Astrocyte (in vitro differentiated cells and primary cell): ENCODE measurements around the gene CYBRD1. TPM values are rescaled to one million over a fixed set of nuclear protein-coding genes. Genes with fewer than 3 reads are reported as not detected.
A peak's percentile ranks its signal among the peaks of the same experiment; 100 is the strongest.
"Not testable (repeated sequence)": the region's sequence is repeated elsewhere in the genome, so short reads cannot be mapped to it uniquely, and the experiment has no call there.

Experiments used
- DNase-seq: peaks from one replicate; pipeline ENCODE4 v3.0.0-alpha.2; 2010; ENCODE audit warnings: low read depth
- FAIRE-seq: peaks from 2 replicates; lab custom pipeline; 2011; peaks lifted over from hg19 to GRCh38; lab: Jason Lieb, UNC
- H2AFZ ChIP-seq: 2 replicates; pipeline ENCODE4 v1.6.0; 2012; ENCODE audit warnings: low read depth, low read length, inconsistent platforms
- H3K27ac ChIP-seq: 2 replicates; pipeline ENCODE4 v1.5.1; 2011; ENCODE audit warnings: low read depth, low read length, inconsistent platforms
- H3K27me3 ChIP-seq: 2 replicates; pipeline ENCODE4 v1.6.0; 2011; ENCODE audit warnings: low read length, inconsistent platforms; ENCODE audit not compliant: insufficient read depth
- H3K36me3 ChIP-seq: 2 replicates; pipeline ENCODE4 v1.5.1; 2011; ENCODE audit warnings: low read length, inconsistent platforms; ENCODE audit not compliant: insufficient read depth
- H3K4me1 ChIP-seq: 2 replicates; pipeline ENCODE4 v1.5.1; 2011; ENCODE audit warnings: low read length, inconsistent platforms; ENCODE audit not compliant: insufficient read depth
- H3K4me2 ChIP-seq: 2 replicates; pipeline ENCODE4 v1.6.0; 2012; ENCODE audit warnings: low read length, inconsistent platforms
- H3K4me3 ChIP-seq: 2 replicates; pipeline ENCODE4 v1.5.1; 2011; ENCODE audit warnings: low read depth, mild to moderate bottlenecking, low read length, inconsistent platforms; ENCODE audit not compliant: insufficient read depth
- H3K79me2 ChIP-seq: 2 replicates; pipeline ENCODE4 v1.6.0; 2012; ENCODE audit warnings: mild to moderate bottlenecking, low read length, inconsistent platforms; ENCODE audit not compliant: insufficient read depth
- H3K9ac ChIP-seq: 2 replicates; pipeline ENCODE4 v1.6.0; 2012; ENCODE audit warnings: mild to moderate bottlenecking, low read length, inconsistent platforms
- H3K9me3 ChIP-seq: 2 replicates; pipeline ENCODE4 v1.5.1; 2012; ENCODE audit warnings: low read depth, mild to moderate bottlenecking, low read length, inconsistent platforms; ENCODE audit not compliant: insufficient read depth
- H4K20me1 ChIP-seq: 2 replicates; pipeline ENCODE4 v1.6.0; 2012; ENCODE audit warnings: low read length, inconsistent platforms; ENCODE audit not compliant: insufficient read depth
- H3K27ac Mint-ChIP-seq: one replicate; pipeline ENCODE4 v1.8.0; 2021; ENCODE audit warnings: mild to moderate bottlenecking, mixed read lengths; ENCODE audit not compliant: unreplicated experiment
- H3K27me3 Mint-ChIP-seq: one replicate; pipeline ENCODE4 v1.8.0; 2021; ENCODE audit warnings: low read depth, mixed read lengths; ENCODE audit not compliant: unreplicated experiment
- H3K36me3 Mint-ChIP-seq: one replicate; pipeline ENCODE4 v1.8.0; 2021; ENCODE audit warnings: low read depth, mixed read lengths; ENCODE audit not compliant: unreplicated experiment
- H3K4me1 Mint-ChIP-seq: one replicate; pipeline ENCODE4 v1.8.0; 2021; ENCODE audit warnings: low read depth, mixed read lengths; ENCODE audit not compliant: unreplicated experiment
- H3K4me3 Mint-ChIP-seq: one replicate; pipeline ENCODE4 v1.8.0; 2021; ENCODE audit warnings: mild to moderate bottlenecking, moderate library complexity, mixed read lengths; ENCODE audit not compliant: unreplicated experiment
- H3K9me3 Mint-ChIP-seq: one replicate; pipeline ENCODE4 v1.8.0; 2021; ENCODE audit warnings: mild to moderate bottlenecking, mixed read lengths; ENCODE audit not compliant: unreplicated experiment
- EZH2 ChIP-seq: IDR thresholded peaks from 2 replicates; pipeline ENCODE4 v1.6.1; 2012; ENCODE audit warnings: mild to moderate bottlenecking, low read length, inconsistent platforms; ENCODE audit not compliant: insufficient read depth
- total RNA-seq: library from RNA; stranded (reverse); gene quantifications from 2 replicates; pipeline ENCODE4 v1.2.1, GENCODE V29; 2021
- TF ChIP-seq, protein P1 (sequence below): IDR thresholded peaks from 2 replicates; pipeline ENCODE4 v1.5.1; 2011; ENCODE audit warnings: low read depth, mild to moderate bottlenecking, inconsistent platforms, low read length, moderate library complexity; ENCODE audit not compliant: insufficient read depth

The CYBRD1 gene
- total RNA-seq, 1 donor from 2014 or later, result 26.7 TPM

DNA sequence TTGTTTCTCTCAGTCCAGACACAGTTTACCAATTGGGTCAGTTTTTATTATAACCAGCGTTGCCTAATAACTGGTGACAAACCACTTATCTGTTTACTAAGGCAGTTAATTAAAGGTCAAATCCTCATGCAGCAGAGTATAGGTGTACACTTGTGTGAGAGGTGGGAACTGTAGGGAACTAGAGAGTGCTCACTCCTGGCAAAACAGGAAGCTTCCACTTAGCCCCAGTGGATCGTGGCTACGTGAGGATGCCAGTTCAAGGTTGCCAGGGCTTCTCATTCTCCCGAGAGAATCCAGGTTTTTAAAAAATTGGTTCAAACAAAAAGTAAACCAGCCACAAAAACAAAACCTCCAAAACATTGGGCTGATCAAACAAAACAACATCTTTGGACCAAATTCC, 8.1 kb downstream of the CYBRD1 start:
- DNase-seq, result no peak
- Histone ChIP-seq H3K27ac (no peak overlapping the region), H3K9me3 (no peaks in the 10 kb centered on the region), H3K4me1 (peaks cover 19% of the 10 kb centered on the region), H4K20me1 (peaks cover 9% of the 10 kb centered on the region), H2AFZ (no peak overlapping the region), H3K79me2 (peaks cover 44% of the 10 kb centered on the region), H3K36me3 (no peaks in the 10 kb centered on the region), H3K4me2 (no peak overlapping the region), H3K9ac (no peak overlapping the region), H3K27me3 (no peaks in the 10 kb centered on the region), H3K4me3 (no peak overlapping the region)
- H3K36me3 Mint-ChIP-seq, result peaks cover 1% of the 10 kb centered on the region
- H3K4me1 Mint-ChIP-seq, result peaks cover 15% of the 10 kb centered on the region
- no peak overlapping the region for H3K4me3 Mint-ChIP-seq
- H3K27me3 Mint-ChIP-seq, result no peaks in the 10 kb centered on the region
- H3K9me3 Mint-ChIP-seq, result no peaks in the 10 kb centered on the region
- FAIRE-seq, result no peak
- no peak for TF ChIP-seq EZH2
- TF ChIP-seq, protein P1, sequence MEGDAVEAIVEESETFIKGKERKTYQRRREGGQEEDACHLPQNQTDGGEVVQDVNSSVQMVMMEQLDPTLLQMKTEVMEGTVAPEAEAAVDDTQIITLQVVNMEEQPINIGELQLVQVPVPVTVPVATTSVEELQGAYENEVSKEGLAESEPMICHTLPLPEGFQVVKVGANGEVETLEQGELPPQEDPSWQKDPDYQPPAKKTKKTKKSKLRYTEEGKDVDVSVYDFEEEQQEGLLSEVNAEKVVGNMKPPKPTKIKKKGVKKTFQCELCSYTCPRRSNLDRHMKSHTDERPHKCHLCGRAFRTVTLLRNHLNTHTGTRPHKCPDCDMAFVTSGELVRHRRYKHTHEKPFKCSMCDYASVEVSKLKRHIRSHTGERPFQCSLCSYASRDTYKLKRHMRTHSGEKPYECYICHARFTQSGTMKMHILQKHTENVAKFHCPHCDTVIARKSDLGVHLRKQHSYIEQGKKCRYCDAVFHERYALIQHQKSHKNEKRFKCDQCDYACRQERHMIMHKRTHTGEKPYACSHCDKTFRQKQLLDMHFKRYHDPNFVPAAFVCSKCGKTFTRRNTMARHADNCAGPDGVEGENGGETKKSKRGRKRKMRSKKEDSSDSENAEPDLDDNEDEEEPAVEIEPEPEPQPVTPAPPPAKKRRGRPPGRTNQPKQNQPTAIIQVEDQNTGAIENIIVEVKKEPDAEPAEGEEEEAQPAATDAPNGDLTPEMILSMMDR, result no peak
- H3K27ac Mint-ChIP-seq, result no peak overlapping the region

DNA sequence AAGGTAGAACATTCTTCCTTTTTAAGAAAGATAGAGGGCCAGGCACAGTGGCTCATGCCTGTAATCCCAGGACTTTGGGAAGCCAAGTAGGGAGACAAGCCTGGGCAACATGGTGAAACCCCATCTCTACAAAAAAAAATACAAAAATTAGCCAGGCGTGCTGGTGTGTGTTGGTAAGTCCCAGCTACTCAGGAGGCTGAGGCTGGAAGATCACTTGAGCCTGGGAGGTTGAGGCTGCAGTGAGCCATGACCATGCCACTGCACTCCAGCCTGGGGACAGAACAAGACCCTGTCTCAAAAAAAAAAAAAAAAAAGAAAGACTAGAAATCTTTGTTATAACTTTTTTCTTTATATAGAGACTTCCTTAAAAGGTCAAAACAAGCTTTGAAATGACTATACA, 8.6 kb downstream of the CYBRD1 start:
- peaks cover 41% of the 10 kb centered on the region for H3K79me2 ChIP-seq
- peaks cover 19% of the 10 kb centered on the region for H3K4me1 ChIP-seq
- H3K4me1 Mint-ChIP-seq, result peaks cover 15% of the 10 kb centered on the region
- H3K27ac Mint-ChIP-seq, result peak overlapping the region; percentile 69
- H4K20me1 ChIP-seq, DNase-seq, H3K27me3 Mint-ChIP-seq, H2AFZ ChIP-seq, H3K4me3 Mint-ChIP-seq, FAIRE-seq, H3K9me3 Mint-ChIP-seq, H3K9me3 ChIP-seq, H3K36me3 ChIP-seq, H3K27me3 ChIP-seq, H3K36me3 Mint-ChIP-seq: not testable (repeated sequence)
- peak overlapping the region; percentile 40 for H3K4me3 ChIP-seq
- peak overlapping the region; percentile 70 for H3K27ac ChIP-seq
- peak overlapping the region; percentile 56 for H3K9ac ChIP-seq
- H3K4me2 ChIP-seq, result peak overlapping the region; percentile 80

DNA sequence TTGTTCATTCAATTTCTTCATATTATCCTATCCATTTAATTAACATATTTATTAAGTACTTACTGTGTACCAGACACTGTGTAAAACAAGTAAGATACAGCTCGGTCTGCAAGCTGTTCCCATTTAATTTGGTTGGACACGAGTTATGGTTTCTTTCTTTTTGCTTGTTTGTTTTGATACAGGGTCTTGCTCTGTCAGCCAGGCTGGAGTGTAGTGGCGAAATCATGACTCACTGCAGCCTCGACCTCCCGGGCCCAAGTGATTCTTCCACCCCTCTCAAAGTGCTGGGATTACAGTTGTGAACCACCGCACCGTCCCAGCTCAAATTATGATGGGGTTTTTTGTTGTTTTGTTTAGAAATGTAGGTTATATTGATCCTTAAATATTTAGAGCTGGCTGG, 9.0 kb downstream of the CYBRD1 start:
- H3K27me3 ChIP-seq, result no peaks in the 10 kb centered on the region
- FAIRE-seq (no peak), DNase-seq (peak; percentile 69)
- peaks cover 19% of the 10 kb centered on the region for H3K4me1 ChIP-seq
- H2AFZ ChIP-seq, result no peak overlapping the region
- Mint-ChIP-seq H3K9me3 (no peaks in the 10 kb centered on the region), H3K27ac (peak overlapping the region; percentile 69), H3K27me3 (no peaks in the 10 kb centered on the region), H3K36me3 (peaks cover 2% of the 10 kb centered on the region), H3K4me3 (no peak overlapping the region), H3K4me1 (peaks cover 15% of the 10 kb centered on the region)
- TF ChIP-seq EZH2, result no peak
- TF ChIP-seq, protein P1, result no peak
- H3K36me3 ChIP-seq, result no peaks in the 10 kb centered on the region
- H3K4me2 ChIP-seq, result peak overlapping the region; percentile 80
- H3K79me2 ChIP-seq, result peaks cover 41% of the 10 kb centered on the region
- peak overlapping the region; percentile 70 for H3K27ac ChIP-seq
- peak overlapping the region; percentile 40 for H3K4me3 ChIP-seq
- H4K20me1 ChIP-seq, result peaks cover 9% of the 10 kb centered on the region
- no peaks in the 10 kb centered on the region for H3K9me3 ChIP-seq
- peak overlapping the region; percentile 56 for H3K9ac ChIP-seq
